CD4-positive, alpha-beta T cell treated with Interferon alpha-2 for 1 hour (primary cell): ENCODE measurements around the gene CCNY.
A peak's percentile ranks its signal among the peaks of the same experiment; 100 is the strongest.

Source experiments
- DNase-seq, 2 donors: peaks; one replicate each; pipeline ENCODE4 v3.0.0-alpha.2; 2020 to 2022

Gene CCNY

DNA sequence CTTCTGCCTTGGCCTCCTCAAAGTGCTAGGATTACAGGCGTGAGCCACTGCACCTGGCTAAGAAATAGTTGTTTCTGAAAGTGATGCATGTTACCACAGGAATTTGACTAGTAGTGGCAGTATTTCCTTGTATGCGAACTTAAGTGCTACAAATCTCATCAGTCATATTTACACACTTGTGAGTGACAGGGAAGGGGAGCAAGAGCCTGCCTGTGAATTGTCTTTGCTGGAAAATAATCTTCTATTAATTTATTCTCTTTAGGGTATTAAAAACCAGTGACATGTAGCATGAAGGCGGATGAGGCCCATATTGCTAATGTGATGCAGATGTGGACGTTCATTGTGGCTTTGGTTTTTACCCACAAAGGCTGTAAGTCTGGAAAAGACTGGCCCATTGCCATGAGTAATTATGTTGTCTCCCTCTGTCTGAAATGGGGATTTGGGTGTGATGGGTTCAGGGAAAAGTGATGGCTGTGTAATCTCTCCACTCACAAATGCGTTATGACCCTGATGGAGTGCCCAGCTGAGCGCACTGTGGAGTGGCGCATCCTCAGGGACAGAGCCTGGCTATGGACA is 97.6 kb downstream of the CCNY start:
- DNase-seq, result no peak

DNA sequence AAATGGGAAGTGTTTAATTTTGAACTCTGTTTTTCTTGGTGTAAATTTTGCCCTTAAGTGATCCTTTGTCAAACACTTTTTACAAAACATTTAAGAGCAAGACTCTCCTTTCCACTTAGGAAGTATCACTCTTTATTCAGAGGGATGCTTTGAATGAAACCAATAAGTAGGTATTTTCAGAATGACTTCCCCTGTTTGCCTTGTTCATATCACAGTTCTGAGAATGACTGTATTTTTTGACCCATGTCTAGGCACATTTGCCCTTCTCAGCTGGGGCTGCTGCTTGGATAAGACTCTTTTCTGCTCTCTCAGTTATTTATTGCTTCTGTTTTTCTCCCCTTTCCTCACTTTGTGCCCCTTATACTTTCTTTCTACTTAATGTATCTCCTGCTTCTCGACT is 98.2 kb downstream of the CCNY start:
- no peak for DNase-seq

DNA sequence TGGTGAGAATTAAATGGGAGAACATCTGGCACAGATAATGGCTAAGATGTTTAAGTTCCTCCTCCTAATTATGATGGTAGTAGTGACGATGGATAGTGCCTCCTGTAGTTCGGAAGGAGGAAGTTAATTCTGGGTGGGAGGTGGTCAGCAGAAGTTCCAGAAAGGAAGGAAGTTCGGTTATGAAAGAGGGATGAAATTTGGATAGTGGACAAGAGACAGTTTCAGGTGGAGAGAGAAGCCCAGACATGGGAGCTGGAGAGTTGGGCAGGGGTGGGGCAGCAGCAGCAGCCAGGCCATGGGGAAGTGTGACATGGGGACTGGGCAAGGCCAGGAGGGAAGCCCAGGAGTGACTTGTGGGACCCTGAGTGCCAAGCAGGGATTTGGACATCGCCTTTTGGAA is 99.5 kb downstream of the CCNY start:
- DNase-seq, result no peak

DNA sequence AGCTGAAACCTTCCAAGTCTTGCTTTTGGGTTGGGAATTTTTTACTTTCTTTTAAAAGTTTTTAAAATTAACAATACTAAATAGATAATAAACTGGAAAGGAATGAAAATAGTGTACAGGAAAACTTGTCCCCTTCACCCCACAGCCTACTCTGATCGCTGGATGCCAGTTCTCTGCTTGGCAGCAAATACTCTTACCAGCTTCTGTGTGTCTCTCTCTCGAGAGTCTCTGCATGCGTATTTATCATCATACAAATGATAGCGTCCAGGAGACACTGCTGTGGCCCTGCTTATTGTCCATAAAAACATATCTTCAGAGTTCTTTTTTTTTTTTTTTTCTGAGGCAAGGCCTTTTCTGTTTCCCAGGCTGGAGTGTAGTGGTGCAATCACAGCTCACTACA is 101.5 kb downstream of the CCNY start:
- DNase-seq, result no peak

DNA sequence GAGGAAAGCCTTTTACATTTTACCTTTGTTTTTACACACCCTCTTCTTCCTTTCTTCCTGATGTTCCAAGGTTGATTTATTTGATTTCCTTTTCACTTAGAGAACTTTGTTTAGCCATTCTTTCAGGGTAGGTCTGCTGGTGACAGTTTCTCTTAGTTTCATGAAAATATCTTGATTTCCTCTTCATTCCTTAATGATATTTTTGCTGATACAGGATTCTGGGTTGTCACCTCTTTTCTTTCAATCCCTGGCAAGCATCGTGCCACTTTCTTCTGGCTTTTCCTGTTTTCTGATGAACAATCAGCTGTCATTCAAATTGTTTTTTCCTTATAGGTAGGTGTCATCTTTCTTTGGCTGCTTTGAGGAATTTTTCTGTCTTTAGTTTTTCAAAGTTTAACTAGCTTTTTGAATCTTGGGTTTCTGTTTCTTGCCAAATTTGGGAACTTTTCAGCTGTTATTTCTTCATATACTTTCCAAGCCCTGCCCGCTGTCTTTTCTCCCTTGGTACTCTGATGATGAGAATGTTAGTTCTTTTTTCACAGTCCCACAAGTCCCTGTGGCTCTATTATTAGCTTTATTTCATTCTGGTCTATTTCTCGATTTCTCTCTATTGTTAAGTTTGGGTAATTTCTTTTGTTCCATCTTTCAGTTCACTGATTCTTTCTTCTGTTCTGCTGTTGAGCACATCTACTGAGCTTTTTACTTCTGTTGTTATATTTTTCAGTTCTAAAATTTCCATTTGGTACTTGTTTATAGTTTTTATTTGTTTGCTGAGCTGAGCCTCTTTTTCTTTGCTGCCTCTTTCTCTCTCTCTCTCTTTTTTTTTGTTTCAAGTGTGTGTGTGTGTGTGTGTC is 102.6 kb downstream of the CCNY start:
- DNase-seq, result no peak

DNA sequence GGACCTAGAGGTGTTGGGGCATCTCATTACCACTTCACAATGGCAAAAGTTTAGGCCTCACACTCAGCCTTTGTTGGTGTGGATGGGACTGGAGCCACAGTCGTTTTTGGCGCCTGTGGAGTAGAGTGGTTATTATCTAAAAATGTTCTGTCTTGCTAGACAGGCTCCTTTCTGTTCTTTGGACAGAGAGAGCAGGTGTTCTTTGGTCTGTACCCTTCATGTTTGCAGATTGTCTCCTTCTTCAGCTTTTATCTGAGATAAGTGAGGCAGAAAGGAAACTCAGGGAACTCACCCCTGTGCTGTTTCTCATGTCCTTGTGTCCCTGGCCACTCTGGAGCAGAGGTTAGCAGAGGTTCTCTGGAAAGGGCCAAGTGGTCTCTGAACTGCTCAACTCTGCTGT is 103.7 kb downstream of the CCNY start:
- no peak for DNase-seq

DNA sequence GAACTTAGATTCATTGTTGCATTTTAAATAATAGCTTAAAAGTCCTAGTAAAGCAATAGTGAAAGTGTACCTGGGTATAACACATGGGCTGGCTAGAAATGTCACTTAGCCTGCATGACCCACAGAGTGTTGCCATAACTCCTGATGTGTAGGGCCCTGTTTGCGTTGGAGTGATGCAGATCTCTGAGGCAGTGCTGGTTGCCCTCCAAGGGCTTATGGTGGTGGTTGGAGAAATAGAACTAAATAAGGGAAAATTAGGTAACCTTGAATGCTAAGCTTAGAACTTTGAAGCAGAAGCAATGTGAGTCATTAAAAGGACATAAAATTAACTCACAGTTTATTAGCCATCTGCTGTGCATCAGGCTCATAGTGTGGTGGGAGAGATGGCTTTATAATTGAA is 105.7 kb downstream of the CCNY start:
- no peak for DNase-seq

DNA sequence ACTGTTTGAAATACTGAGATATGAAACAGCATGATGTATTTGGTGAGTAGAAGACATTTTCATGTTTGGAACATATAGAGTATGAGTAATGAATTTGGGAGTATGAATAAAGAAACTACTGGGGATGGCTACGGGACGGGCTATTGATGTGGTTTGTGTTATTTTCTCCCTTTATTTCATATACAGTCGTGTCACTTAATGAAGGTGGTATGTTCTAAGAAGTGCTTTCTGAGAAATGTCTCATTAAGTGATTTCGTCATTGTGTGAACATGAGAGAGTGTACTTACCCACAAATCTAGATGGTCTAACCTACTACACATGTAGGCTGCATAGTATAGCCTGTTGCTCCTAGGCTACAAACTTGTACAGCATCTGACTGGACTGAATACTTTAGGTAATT is 106.3 kb downstream of the CCNY start:
- DNase-seq, result no peak

DNA sequence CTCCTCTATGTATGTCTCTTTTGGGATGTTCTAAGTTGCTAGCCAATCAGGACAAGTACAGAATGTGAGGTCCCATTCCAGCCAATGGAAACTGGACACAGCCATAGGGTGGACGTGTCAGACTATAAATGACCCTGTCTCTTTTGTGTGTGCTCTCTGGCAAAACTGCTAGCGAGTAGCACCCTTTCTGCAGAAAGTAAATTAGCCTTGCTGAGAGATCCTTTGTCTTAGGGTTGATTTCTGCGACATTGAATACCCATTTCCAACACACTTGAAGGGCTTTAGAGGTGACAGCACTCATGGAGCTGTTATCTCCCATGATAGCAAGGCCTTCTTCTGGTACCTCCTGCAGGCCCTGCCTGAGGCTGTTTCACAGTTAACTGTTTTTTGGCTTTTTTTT is 107.5 kb downstream of the CCNY start:
- no peak for DNase-seq

DNA sequence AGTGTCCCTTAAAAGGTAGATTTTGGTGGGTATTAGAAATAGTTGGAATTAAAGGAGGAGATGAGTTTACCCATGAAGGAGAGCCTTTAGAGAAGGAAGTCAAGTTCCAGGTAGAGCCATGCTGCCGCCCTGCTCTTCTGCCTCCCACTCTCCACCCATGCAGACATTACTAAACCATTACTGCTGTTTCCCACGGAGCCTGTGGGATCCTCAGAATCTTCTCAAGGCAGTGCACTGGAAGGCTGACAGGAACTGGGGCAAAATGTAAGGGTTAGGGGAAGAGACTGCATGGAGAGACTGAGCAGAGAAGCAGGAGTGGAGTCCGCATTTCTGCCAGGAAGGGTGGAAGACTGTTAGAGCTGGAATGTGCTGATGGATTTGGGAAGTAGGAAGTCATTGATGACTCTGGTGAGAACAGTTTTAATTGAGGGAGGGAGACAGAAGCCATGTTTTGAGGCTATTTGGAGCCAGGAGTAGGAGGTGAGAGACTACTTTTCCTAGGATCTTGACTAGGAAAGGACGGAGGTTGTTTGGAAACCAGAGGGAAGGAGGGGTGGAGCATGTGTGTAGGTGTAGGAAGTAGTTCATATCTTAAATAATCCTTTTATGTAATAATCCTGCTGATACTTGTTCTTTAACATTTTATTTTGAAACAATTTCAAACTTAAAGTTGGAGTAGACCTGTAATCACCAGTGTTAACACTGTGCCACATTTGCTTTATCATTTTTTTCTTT is 109.0 kb downstream of the CCNY start:
- DNase-seq, result no peak

DNA sequence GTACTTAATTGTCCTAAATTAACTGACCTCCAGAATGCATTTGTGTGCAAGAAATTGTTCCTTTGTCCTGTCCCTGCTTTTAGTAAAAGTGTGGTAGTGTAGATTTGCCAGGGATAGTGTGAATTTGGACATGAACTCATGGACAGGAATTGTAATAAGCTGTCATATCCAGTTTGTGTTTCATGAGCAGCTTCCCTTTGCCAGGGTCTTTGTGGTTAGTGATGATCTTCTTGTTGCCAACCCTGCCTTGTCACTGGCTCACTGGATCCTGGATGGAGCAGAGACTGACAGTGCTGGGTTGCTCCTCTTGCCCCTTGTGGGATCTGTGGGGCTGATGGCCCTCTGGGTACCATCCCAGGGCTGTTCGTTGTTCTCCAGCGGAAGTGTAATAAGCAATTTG is 110.1 kb downstream of the CCNY start:
- DNase-seq, result no peak

DNA sequence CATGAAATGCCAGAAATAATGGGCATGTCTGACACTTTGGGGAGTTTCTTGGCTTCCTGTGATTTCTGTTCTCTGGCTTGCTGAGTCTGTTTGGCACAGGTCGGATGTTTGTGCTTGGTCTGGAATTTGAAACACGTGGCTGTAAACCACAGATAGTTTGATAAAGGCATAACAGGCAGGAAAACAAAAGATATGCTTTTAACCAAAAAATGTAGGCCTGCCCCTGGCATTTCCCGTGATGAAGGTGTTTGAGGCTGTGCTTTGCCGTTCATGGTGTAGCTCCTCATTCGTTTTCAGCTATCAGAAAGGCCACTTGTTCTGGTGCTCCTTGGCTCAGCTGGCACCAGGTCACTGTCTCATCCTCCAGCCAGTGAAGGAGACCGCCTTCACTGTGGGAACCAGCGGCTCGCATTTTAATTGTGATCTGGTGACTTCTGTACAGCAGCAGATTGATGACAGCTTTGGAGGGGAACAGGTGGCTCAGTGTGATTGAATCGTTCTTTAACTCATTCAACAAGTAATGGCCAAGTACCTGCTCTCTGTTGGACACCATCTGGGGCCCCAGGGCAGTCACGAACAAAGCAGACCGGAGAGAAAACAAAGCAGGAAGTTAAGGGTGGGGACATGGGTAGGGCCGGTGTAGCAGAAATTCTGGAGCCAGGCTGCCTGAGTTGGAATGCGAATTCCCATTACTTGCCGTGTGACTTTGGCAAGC is 111.5 kb downstream of the CCNY start:
- peak in 1 of 2 donors; percentile 51 for DNase-seq

DNA sequence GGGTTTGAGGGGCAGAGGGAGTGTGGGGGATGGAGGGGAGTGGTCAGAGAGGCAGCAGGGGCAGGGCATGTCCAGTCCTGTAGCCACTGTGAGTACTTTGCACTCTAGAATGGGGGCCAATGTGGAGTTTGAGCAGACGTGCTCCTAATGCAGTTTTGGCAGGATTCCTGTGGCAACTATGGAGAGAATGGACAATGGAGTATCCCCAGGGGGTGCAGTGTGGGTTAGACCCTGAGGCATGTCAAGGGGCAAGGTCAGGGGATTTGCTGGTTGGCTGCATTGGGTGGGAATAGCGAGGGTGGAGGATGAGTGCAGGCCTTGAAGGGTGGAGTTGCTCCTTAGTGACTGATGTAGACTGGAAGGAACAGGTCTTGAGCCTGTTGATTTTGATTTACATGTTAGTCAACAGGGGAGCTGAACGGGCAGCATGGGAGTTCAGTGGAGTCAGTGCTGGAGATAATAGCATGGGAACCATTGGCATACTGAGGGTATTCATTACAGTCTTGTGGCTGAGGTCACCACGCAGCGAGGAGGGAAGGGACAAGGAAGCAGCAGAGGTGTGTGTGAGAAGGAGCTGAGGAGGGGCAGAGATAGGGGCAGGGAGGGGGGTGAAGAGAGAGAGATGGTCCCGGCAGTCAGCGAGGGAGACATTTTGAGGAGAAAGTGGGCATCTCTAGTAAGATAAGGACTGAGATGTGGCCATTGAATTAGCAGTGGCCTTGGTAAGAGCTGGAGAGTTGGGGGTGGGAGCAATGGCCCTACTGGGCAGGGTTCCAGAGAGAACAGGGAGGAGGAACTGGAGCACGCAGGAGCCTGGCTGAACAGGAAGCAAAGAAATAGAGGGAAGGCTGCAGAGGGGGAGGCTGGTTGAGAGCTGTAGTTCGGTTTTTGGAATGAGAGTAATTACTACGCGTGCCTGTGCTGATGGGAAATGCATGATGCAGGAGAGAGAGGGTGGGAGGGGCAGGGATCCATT is 112.7 kb downstream of the CCNY start:
- DNase-seq, result no peak

DNA sequence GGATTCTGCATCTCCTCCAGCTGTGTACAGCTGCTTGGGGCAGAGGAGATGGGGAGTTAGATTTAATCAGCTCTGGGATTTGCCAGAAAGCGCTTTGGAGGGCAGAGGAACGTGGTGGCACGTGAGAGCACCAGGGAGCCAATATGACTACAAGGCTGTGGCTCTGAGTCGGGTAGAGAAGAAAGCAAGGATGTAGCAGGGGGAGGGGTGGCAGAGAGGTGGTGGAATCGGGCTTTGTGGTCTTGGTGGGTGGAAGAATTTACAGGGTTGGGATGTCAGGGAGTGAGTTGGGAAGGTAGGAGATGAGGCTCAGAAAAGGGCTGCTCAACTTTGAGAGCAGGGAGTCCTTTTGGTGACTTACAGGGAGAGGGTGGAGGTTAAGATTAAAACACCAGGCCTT is 113.6 kb downstream of the CCNY start:
- DNase-seq, result no peak

DNA sequence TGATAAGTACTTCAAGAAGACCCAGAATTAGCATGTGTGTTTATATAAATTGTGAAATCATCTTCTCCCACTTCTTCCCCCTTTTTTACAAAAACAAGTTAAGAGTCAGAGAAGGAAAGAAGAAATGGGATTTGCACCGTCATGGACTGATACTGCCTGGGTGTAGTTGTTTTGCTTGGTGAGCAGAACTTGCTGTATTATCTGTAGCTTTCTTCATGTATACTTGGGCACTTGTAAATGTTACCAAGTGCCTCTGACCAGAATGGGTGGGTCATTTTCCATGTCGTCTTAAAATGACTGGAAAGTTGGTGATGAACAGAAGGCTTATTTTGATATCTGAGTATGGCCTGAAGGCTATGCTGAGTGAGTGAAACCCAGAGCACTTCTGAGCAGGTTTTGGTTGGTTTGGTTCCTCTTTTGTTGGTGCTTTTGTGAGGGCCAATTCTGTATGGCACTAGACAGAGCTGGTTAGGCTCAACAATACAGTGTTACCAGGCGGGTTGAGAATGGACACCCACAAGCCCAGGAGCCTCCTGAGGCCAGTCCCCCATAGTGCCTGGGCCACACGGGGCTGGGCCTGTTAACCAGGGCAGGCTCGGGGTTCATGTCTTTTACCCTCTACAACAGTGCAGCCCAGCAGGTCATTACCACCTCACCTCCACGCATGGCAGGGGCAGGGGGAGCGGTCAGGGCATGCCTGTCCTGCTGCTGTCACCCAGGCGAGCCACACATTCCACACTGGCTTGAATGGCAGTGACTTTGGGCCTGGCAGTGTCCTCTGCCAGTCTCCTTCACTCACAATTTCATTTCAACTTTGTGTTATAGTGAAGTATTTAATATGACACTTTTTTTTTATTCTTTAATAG is 115.1 kb downstream of the CCNY start:
- no peak for DNase-seq

DNA sequence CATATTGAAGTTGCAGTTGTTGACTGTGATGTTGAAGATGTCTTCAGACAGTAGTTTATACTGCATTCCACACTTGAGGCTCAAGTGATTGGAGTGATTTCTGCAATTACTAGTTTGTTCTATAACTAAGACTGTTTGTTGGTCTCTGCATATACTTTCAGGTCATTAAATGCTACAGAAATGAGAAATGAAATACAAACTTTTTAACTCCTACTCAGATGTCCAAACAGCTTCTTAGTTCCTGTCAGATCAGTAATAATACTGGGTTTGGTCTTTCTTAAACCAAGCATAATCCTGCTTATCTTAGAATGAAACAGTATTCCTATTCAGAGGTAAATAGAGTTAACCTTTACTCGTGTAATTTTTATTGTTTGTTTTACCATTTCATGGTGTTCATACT is 115.9 kb downstream of the CCNY start:
- no peak for DNase-seq

DNA sequence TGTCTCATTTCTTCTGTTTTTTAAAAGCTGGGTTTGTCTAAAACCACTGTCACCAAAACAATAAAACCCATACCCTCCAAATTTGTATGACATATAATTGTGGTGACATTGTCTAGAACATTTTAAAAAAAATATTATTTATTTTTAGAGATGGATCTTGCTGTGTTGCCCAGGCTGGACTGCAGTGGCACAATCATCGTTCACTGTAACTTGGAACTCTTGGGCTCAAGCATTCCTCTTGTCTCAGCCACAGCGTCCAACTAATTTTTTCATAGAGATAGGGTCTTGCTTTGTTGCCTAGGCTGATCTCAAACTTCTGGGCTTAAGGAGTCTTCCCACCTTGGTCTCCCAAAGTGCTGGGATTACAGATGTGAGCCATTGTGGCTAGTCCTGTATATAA is 116.5 kb downstream of the CCNY start:
- no peak for DNase-seq

DNA sequence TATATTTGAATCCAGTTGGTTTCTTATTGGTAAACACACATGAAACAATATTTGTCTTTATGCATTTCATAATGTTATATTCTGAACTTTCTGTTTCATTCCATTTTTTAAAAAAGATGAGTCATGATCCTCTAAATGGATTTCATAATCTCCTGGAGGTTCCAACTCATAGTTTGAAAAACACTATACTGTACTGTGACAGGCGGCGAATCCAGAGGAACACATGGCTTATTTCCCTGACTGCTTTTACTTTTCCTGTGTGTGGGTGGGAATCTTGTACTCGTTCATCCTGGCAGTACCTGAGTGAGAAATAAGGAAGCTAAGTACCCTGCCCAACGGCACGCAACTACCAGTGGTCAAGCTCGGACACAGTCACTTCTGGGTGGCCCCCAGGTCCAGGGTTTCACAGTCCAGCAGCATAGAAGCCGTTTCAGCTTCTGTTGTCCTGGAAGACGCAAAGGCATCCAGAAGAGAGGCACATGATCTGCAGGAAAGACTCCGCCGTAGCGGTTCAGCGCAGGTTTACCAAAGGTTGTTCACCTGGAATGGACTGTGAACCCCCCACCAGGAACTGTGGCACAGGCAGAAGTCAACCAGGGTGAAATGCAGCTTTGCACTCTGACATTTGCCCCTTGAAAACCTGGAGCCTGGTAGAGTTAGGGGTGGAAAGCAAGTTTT is 117.7 kb downstream of the CCNY start:
- DNase-seq, result no peak

DNA sequence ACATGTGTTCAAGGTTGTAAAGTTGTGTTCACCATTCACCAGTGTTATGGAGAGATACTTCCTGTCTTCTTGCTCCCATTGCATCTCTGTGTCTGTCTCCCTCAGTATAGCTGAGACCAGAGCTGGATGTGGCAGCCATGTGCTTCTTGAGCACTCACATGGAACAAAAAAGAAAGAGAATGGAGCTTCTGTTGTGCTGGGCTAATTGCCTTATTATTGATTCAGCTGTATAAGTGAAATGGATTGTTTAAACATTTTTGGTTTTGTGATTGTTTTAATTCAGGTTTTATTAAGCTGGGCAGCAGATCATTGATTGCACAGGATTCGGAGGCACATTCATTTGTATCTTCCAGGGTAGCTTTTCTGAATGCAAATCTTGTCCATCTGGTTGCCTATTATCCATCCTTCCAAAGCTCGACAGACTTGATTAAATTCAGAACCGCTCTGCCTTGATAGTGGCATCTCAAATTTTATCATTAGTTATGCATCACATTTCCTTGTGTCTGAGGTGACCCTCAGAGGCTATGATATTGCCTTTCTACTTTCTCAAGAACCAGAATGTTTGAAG is 119.9 kb downstream of the CCNY start:
- no peak for DNase-seq

DNA sequence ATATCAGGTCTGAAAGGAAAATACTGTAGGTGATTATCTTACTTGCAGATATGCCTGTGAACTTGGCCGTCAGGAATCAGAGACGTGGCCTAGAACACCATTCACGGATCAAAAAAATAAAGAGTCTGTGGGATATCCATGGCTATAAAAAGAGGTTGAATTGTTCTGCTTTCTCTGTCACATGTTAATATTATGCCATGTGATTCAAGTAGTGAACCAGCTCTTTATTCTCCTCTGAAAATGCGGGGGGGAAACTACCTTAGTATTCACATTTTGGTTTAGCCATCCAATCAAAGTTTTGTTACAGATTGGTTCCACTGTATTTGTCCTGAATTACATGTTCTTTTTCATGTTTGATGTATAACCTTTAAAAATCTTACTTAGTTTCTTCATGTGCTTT is 120.5 kb downstream of the CCNY start:
- DNase-seq, result no peak
